Measurements from ENCODE around the gene CACNA1E.

GRCh38 chr1:181640956-181641355 lies 157.6 kb downstream of the CACNA1E start:
- TF ChIP-seq, protein P1, sequence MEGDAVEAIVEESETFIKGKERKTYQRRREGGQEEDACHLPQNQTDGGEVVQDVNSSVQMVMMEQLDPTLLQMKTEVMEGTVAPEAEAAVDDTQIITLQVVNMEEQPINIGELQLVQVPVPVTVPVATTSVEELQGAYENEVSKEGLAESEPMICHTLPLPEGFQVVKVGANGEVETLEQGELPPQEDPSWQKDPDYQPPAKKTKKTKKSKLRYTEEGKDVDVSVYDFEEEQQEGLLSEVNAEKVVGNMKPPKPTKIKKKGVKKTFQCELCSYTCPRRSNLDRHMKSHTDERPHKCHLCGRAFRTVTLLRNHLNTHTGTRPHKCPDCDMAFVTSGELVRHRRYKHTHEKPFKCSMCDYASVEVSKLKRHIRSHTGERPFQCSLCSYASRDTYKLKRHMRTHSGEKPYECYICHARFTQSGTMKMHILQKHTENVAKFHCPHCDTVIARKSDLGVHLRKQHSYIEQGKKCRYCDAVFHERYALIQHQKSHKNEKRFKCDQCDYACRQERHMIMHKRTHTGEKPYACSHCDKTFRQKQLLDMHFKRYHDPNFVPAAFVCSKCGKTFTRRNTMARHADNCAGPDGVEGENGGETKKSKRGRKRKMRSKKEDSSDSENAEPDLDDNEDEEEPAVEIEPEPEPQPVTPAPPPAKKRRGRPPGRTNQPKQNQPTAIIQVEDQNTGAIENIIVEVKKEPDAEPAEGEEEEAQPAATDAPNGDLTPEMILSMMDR (IDR thresholded peaks at IDR 0.05), result no peak
- TF ChIP-seq POLR2A (IDR thresholded peaks at IDR 0.05), result no peak

All from Peyer's patch (tissue), 4 donors.